Chondrocyte (in vitro differentiated cells): Measurements from ENCODE around the gene MRPL18. TPM values are rescaled to one million over a fixed set of nuclear protein-coding genes. Genes with fewer than 3 reads are reported as not detected.

ENCODE experiments used
- DNase-seq: peaks from one replicate; pipeline ENCODE4 v3.0.0; 2021; ENCODE audit warnings: mixed read lengths, low spot score
- H3K27ac Mint-ChIP-seq: one replicate; pipeline ENCODE4 v1.8.0; 2021; ENCODE audit warnings: mild to moderate bottlenecking, moderate library complexity, mixed read lengths; ENCODE audit not compliant: unreplicated experiment
- H3K27me3 Mint-ChIP-seq: 2 replicates; pipeline ENCODE4 v1.8.0; 2021; ENCODE audit warnings: low read depth, mixed read lengths
- H3K36me3 Mint-ChIP-seq: 2 replicates; pipeline ENCODE4 v1.8.0; 2021; ENCODE audit warnings: low read depth, mixed read lengths
- H3K4me1 Mint-ChIP-seq: 2 replicates; pipeline ENCODE4 v1.8.0; 2021; ENCODE audit warnings: low read depth, mild to moderate bottlenecking, mixed read lengths
- H3K4me3 Mint-ChIP-seq: one replicate; pipeline ENCODE4 v1.8.0; 2021; ENCODE audit warnings: mild to moderate bottlenecking, moderate library complexity, mixed read lengths; ENCODE audit not compliant: unreplicated experiment
- H3K9me3 Mint-ChIP-seq: 2 replicates; pipeline ENCODE4 v1.8.0; 2021; ENCODE audit warnings: low read depth, mixed read lengths
- total RNA-seq: library from RNA; stranded (reverse); gene quantifications from 3 replicates; pipeline ENCODE4 v1.2.1, GENCODE V29; 2021
- TF ChIP-seq, protein P1 (sequence below): fragments of 200-600 bp; sonication (generic); IDR thresholded peaks from 2 replicates; pipeline ENCODE4 v1.5.0; 2021; ENCODE audit warnings: antibody characterized with exemption, mild to moderate bottlenecking, moderate library complexity

MRPL18 gene
- total RNA-seq, 1 donor from 2014 or later, result 53.1 TPM

DNA sequence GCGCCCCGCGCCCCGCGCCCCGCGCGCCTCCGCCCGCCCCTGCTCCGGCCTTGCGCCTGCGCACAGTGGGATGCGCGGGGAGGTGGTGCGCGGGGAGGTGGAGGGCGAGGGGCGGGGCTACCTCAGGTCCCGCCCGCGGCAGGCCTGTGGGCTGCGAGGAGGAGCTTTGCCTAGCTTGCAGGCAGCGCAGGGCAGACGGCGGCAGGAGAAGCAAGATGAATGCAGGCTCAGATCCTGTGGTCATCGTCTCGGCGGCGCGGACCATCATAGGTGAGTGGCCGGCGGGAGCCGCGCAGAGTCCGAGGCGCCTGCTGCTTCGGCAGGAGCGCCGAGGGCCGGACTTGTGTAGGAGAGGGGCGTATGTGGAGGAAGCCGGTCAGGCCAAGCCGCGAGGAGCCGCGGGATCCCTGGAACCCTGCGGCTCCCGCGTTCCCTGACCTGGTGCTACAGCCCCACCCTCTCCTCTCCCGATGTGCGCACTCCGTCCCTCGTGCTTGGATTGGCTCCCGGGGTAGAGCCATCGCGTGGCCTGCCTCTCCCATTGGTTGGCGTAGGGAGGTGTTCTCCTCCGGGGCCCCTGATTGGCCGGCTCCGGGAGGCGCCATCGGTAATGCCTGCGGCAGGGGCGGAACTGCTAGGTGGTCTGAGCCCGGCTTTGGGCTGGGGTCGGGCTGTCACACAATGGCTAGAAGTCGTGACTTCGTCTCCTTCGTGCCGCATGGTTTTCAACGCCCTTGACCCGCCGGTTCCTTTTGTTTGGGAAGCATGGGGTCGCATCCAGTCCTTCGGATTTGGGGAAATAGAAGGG lies 28.2 kb upstream of the MRPL18 start, which contains the start of gene ACAT2:
ACAT2 (plus strand) TSS at position 173 of the 808 bp plus-strand sequence; CDS start at position 216, 43 bp downstream.
- peaks cover 15% of the 10 kb centered on the region for H3K36me3 Mint-ChIP-seq
- peak within 1 kb of the TSS; percentile 85 for H3K4me3 Mint-ChIP-seq

DNA sequence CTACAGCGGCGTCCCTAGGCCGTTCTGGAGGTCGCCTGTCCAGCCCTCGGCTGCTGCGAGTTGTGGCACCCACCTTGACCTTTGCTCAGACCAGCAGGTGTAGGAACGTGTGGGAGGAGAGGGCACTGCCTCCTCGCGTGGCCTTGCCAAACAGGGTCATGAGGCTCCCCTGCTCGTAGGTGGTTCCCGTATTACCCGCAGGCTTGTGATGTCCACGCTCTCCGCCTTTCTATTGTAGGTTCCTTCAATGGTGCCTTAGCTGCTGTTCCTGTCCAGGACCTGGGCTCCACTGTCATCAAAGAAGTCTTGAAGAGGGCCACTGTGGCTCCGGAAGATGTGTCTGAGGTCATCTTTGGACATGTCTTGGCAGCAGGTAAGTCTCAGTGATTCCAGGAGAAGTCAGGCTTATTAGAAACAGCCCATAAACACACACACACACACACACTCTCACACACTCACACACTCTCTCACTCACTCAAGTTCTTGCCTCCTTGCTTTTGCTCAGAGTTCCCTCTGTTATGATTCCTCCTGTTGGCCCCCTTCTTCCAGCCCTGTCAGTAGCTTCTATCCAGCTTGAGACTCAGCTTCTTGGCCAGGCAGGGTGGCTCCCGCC lies 27.5 kb upstream of the MRPL18 start:
- DNase-seq, result no peak
- H3K4me1 Mint-ChIP-seq, result peaks cover 38% of the 10 kb centered on the region
- no peaks in the 10 kb centered on the region for H3K9me3 Mint-ChIP-seq
- TF ChIP-seq, protein P1, sequence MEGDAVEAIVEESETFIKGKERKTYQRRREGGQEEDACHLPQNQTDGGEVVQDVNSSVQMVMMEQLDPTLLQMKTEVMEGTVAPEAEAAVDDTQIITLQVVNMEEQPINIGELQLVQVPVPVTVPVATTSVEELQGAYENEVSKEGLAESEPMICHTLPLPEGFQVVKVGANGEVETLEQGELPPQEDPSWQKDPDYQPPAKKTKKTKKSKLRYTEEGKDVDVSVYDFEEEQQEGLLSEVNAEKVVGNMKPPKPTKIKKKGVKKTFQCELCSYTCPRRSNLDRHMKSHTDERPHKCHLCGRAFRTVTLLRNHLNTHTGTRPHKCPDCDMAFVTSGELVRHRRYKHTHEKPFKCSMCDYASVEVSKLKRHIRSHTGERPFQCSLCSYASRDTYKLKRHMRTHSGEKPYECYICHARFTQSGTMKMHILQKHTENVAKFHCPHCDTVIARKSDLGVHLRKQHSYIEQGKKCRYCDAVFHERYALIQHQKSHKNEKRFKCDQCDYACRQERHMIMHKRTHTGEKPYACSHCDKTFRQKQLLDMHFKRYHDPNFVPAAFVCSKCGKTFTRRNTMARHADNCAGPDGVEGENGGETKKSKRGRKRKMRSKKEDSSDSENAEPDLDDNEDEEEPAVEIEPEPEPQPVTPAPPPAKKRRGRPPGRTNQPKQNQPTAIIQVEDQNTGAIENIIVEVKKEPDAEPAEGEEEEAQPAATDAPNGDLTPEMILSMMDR, result no peak
- peaks cover 20% of the 10 kb centered on the region for H3K36me3 Mint-ChIP-seq
- H3K27me3 Mint-ChIP-seq, result no peaks in the 10 kb centered on the region
- peak overlapping the region; percentile 85 for H3K4me3 Mint-ChIP-seq
- H3K27ac Mint-ChIP-seq, result peak overlapping the region; percentile 98

More for the DNA sequence above, 28.2 kb upstream of the MRPL18 start, which contains the start of gene ACAT2:
- Mint-ChIP-seq H3K9me3 (no peaks in the 10 kb centered on the region), H3K4me1 (peaks cover 39% of the 10 kb centered on the region), H3K27me3 (no peaks in the 10 kb centered on the region), H3K27ac (peak within 1 kb of the TSS; percentile 98)
- TF ChIP-seq, protein P1, result no peak
- peak; percentile 99 for DNase-seq

DNA sequence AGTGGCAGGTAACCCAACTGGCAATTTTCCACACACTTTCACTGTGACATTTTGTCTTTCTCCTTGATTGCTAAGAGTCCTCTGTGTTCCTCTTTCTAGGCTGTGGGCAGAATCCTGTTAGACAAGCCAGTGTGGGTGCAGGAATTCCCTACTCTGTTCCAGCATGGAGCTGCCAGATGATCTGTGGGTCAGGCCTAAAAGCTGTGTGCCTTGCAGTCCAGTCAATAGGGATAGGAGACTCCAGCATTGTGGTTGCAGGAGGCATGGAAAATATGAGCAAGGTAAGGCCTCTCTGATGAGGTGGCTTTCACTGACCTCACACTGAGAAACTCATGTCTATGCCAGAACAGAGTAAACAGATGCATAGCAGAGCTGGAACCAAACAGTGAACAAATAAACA lies 23.4 kb upstream of the MRPL18 start:
- Mint-ChIP-seq H3K27ac (no peak overlapping the region), H3K4me1 (peaks cover 7% of the 10 kb centered on the region), H3K9me3 (no peaks in the 10 kb centered on the region), H3K27me3 (no peaks in the 10 kb centered on the region), H3K4me3 (no peak overlapping the region), H3K36me3 (peaks cover 32% of the 10 kb centered on the region)
- TF ChIP-seq, protein P1, result no peak
- DNase-seq, result no peak

DNA sequence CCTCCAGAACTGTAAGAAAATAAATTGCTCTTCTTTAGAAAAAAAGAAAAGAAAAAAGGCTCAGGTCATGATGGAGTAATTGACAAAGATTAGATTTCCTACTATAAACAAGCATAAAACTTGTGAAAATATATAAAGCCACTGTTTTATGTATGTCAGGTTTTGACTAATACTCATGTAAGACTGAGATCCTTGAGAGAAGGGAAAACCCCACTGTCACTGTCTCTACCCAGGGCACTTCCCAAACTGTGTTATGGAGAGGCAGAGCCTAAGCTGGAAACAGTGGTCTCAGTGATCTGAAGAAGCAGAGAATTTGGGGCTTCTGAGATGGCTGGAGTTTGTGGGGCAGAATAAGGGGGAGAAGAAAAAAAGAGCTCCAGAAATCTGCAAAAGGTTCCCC lies 20.8 kb upstream of the MRPL18 start:
- Mint-ChIP-seq H3K27me3 (no peaks in the 10 kb centered on the region), H3K36me3 (peaks cover 34% of the 10 kb centered on the region), H3K27ac (no peak overlapping the region), H3K4me1 (no peaks in the 10 kb centered on the region), H3K4me3 (no peak overlapping the region), H3K9me3 (no peaks in the 10 kb centered on the region)
- no peak for DNase-seq
- TF ChIP-seq, protein P1, result no peak

DNA sequence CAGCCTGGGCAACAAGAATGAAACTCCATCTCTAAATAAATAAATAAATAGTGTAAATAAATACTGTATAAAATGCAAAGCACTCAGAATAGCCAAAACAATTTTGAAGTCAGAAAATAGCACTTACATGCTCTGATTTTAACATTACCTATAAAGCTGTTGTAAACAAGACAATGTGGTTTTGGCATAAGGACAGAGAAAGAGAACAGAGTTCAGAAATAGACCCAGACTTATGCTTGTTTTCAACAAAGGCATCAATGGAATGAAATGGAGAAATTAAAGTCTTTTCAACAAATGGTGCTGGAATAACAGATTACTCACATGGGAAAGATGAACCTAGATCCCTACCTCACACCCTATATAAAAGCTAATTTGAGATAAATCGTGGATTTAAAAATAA lies 18.1 kb upstream of the MRPL18 start:
- H3K27me3 Mint-ChIP-seq, result no peaks in the 10 kb centered on the region
- H3K9me3 Mint-ChIP-seq, result no peaks in the 10 kb centered on the region
- no peak for DNase-seq
- peaks cover 32% of the 10 kb centered on the region for H3K36me3 Mint-ChIP-seq
- TF ChIP-seq, protein P1, result no peak
- H3K27ac Mint-ChIP-seq, result no peak overlapping the region
- no peaks in the 10 kb centered on the region for H3K4me1 Mint-ChIP-seq
- H3K4me3 Mint-ChIP-seq, result no peak overlapping the region
